Measurements from ENCODE around the gene NUAK2. TPM values are rescaled to one million over a fixed set of nuclear protein-coding genes. Genes with fewer than 3 reads are reported as not detected.
A peak's percentile ranks its signal among the peaks of the same experiment; 100 is the strongest.

Gene NUAK2
- total and polyA plus RNA-seq, 2 of the 4 experiments (the other 2 are of a cell fraction): 7.2 to 17.6 TPM

DNA sequence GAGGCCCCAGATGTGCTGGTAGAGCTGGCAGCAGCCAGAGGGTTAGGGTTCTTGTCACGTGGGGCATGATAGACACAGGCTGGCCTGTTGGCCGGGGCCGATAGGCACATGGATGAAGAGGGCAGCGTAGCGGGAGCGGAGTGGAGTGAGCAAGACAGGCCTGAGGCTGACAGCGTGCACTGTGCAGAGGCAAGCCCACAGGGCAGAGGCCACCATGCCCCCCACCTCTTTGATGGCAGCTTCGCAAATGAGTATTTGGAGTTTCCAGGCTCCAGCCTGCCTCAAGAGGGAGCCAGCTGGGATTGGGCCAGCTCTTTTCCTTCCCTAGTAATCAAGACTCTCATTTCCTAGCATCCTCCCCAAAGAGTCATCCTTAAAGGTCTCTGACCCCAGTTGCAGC is 50.3 kb downstream of the NUAK2 start:
- Histone ChIP-seq H3K4me2 (ENCODE audit: low read depth, low read length) (no peak overlapping the region), H3K14ac (replicated peaks; ENCODE audit: low read depth, low read length) (no peak overlapping the region), H4K5ac (ENCODE audit: low read depth, low read length) (no peak overlapping the region), H2AK9ac (replicated peaks; ENCODE audit: low read depth, low read length, poor library complexity) (peak overlapping the region; percentile 42), H3K4ac (ENCODE audit: low read depth, low read length) (peak overlapping the region; percentile 36), H3K27me3 (ENCODE audit: control insufficient read depth, insufficient read depth, low read length) (no peaks in the 10 kb centered on the region), H3K4me3 (ENCODE audit: insufficient read depth, low read depth, low read length) (no peak overlapping the region), H2BK20ac (ENCODE audit: low read depth, low read length) (no peak overlapping the region), H2BK5ac (ENCODE audit: low read depth, low read length, poor library complexity, severe bottlenecking) (no peak overlapping the region), H3K9me3 (ENCODE audit: control insufficient read depth, insufficient read depth, low read length) (no peaks in the 10 kb centered on the region), H3K18ac (ENCODE audit: low read depth, low read length) (no peak overlapping the region), H2AFZ (replicated peaks; ENCODE audit: low read length, poor library complexity) (peak overlapping the region; percentile 56), H4K8ac (ENCODE audit: low read depth in 2 of 2, low read length in 2 of 2) (no peak overlapping the region), H2AK5ac (ENCODE audit: low read depth, low read length) (peak overlapping the region; percentile 92), H3K36me3 (ENCODE audit: control insufficient read depth, insufficient read depth, low read length) (peaks cover 2% of the 10 kb centered on the region; the same call in 1 of the 2 replicates), H2BK120ac (ENCODE audit: low read depth, low read length) (no peak overlapping the region; the same call in 1 of the 2 replicates), H3K9ac (ENCODE audit: low read depth, low read length) (no peak overlapping the region), H2BK15ac (ENCODE audit: low read depth, low read length) (no peak overlapping the region), H4K20me1 (ENCODE audit: insufficient read depth, low read length) (no peaks in the 10 kb centered on the region), H3K56ac (ENCODE audit: extremely low read depth, insufficient read depth, low read length) (no peak overlapping the region), H3K4me1 (ENCODE audit: control insufficient read depth, insufficient read depth, low read length) (peaks cover 15% of the 10 kb centered on the region), H3K27ac (ENCODE audit: insufficient read depth, low read length) (no peak overlapping the region), H4K91ac (ENCODE audit: insufficient read depth, low read depth, low read length) (no peak overlapping the region), H3K23ac (ENCODE audit: low read depth, low read length) (no peak overlapping the region), H3K79me1 (ENCODE audit: low read depth in 1 of 2, low read length in 2 of 2) (peaks cover 3% of the 10 kb centered on the region in 2 experiments; a peak in 2 of 4 replicates), H3K9me1 (ENCODE audit: insufficient read depth, low read length) (peaks cover 11% of the 10 kb centered on the region)
- ChIA-PET POLR2A (ENCODE audit: unreplicated experiment) (no interaction called here), CTCF (interaction anchor here (0.6 to 3.5 kb wide), 12 partner anchors 9 to 214 kb away, joined by 3 to 35 read pairs (median 3); no protein-coding TSS in a partner anchor)
- peak; percentile 16 for ATAC-seq (ENCODE audit: low read depth)
- intact Hi-C loops (cut with micrococcal nuclease): loop anchor here (5.0 kb wide), 1 partner anchor 161 kb away; no protein-coding TSS in a partner anchor
- 85% methylated on average over 5 of the region's 8 CpGs; no CpG with 5 or more reads in 1 of the 2 experiments for WGBS, 2 experiments (ENCODE audit: extremely low coverage in 2 of 2, insufficient read length in 1 of 2)
- peak; percentile 64 for DNase-seq
- no TSS peak for BruUV-seq (replicated peaks)
- dilution Hi-C loops (cut with HindIII; ENCODE audit: low sequenced_read_pairs, unreplicated experiment): no loop called here
- TF ChIP-seq RFX5 (IDR thresholded peaks at IDR 0.05; ENCODE audit: low read depth, low read length) (no peak), POLR2A (IDR thresholded peaks at IDR 0.05; ENCODE audit: low read depth, low read length) (no peak), SMC3 (IDR thresholded peaks at IDR 0.05; ENCODE audit: low read depth, low read length) (no peak)
- TF ChIP-seq, protein P1, sequence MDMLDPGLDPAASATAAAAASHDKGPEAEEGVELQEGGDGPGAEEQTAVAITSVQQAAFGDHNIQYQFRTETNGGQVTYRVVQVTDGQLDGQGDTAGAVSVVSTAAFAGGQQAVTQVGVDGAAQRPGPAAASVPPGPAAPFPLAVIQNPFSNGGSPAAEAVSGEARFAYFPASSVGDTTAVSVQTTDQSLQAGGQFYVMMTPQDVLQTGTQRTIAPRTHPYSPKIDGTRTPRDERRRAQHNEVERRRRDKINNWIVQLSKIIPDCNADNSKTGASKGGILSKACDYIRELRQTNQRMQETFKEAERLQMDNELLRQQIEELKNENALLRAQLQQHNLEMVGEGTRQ (IDR thresholded peaks at IDR 0.05; ENCODE audit: low read depth, low read length): no peak
- TF ChIP-seq, protein P2, sequence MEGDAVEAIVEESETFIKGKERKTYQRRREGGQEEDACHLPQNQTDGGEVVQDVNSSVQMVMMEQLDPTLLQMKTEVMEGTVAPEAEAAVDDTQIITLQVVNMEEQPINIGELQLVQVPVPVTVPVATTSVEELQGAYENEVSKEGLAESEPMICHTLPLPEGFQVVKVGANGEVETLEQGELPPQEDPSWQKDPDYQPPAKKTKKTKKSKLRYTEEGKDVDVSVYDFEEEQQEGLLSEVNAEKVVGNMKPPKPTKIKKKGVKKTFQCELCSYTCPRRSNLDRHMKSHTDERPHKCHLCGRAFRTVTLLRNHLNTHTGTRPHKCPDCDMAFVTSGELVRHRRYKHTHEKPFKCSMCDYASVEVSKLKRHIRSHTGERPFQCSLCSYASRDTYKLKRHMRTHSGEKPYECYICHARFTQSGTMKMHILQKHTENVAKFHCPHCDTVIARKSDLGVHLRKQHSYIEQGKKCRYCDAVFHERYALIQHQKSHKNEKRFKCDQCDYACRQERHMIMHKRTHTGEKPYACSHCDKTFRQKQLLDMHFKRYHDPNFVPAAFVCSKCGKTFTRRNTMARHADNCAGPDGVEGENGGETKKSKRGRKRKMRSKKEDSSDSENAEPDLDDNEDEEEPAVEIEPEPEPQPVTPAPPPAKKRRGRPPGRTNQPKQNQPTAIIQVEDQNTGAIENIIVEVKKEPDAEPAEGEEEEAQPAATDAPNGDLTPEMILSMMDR (conservative IDR thresholded peaks at IDR 0.05; ENCODE audit: low read depth, low read length): peak; percentile 28; the same call in 1 of the 2 replicates
- in situ Hi-C loops (cut with MboI; ENCODE audit: low sequenced_read_pairs): loop anchor here (10.0 to 25.0 kb wide), 2 partner anchors 214 to 459 kb away; no protein-coding TSS in a partner anchor
